Type B pancreatic cell (in vitro differentiated cells): ENCODE measurements around the gene CTDP1. TPM values are rescaled to one million over a fixed set of nuclear protein-coding genes. Genes with fewer than 3 reads are reported as not detected.

Source experiments
- DNase-seq: peaks from one replicate; pipeline ENCODE4 v3.0.0; 2021; ENCODE audit warnings: mixed read lengths; ENCODE audit not compliant: unreplicated experiment; ENCODE audit errors: extremely low spot score
- H3K27ac Mint-ChIP-seq: 2 replicates; pipeline ENCODE4 v1.8.0; 2021; ENCODE audit warnings: mild to moderate bottlenecking, mixed read lengths
- H3K27me3 Mint-ChIP-seq: 2 replicates; pipeline ENCODE4 v1.8.0; 2021; ENCODE audit warnings: mixed read lengths
- H3K36me3 Mint-ChIP-seq: 2 replicates; pipeline ENCODE4 v1.8.0; 2021; ENCODE audit warnings: mixed read lengths
- H3K4me1 Mint-ChIP-seq: one replicate; pipeline ENCODE4 v1.8.0; 2021; ENCODE audit warnings: mixed read lengths; ENCODE audit not compliant: unreplicated experiment
- H3K4me3 Mint-ChIP-seq: 2 replicates; pipeline ENCODE4 v1.8.0; 2021; ENCODE audit warnings: mild to moderate bottlenecking, mixed read lengths
- H3K9me3 Mint-ChIP-seq: 2 replicates; pipeline ENCODE4 v1.8.0; 2021; ENCODE audit warnings: mixed read lengths
- total RNA-seq: library from RNA; stranded (reverse); gene quantifications from 2 replicates; pipeline ENCODE4 v1.2.1, GENCODE V29; 2021; ENCODE audit warnings: low replicate concordance
- TF ChIP-seq, protein P1 (sequence below): fragments of 200-600 bp; sonication (generic); conservative IDR thresholded peaks from 2 replicates; pipeline ENCODE4 v1.5.0; 2021; ENCODE audit warnings: antibody characterized with exemption, mild to moderate bottlenecking

The CTDP1 gene
- total RNA-seq, 1 donor from 2014 or later, result 21.1 TPM

DNA sequence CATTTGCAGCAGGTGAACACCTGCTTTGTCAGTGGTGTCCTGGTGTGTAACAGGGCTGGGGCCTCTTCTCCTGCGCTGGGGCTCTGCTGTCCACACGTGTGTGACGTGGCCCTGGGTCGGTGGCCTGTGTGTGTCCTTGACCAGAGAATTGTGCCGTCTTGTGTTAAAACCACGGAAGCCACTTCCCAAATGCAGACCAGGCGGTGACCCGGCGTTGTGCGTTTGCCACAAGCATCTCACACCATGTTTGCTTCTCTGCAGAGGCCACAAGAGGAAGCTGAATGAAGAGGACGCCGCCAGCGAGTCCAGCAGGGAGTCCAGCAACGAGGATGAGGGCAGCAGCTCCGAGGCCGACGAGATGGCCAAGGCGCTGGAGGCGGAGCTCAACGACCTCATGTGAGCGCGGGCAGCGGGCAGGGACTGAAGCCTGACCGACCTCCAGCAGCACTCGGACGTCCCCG lies 73.8 kb downstream of the CTDP1 start:
- Mint-ChIP-seq H3K36me3 (peaks cover 10% of the 10 kb centered on the region), H3K4me3 (no peak overlapping the region), H3K27ac (no peak overlapping the region), H3K4me1 (peaks cover 7% of the 10 kb centered on the region), H3K27me3 (no peaks in the 10 kb centered on the region), H3K9me3 (no peaks in the 10 kb centered on the region)
- TF ChIP-seq, protein P1, sequence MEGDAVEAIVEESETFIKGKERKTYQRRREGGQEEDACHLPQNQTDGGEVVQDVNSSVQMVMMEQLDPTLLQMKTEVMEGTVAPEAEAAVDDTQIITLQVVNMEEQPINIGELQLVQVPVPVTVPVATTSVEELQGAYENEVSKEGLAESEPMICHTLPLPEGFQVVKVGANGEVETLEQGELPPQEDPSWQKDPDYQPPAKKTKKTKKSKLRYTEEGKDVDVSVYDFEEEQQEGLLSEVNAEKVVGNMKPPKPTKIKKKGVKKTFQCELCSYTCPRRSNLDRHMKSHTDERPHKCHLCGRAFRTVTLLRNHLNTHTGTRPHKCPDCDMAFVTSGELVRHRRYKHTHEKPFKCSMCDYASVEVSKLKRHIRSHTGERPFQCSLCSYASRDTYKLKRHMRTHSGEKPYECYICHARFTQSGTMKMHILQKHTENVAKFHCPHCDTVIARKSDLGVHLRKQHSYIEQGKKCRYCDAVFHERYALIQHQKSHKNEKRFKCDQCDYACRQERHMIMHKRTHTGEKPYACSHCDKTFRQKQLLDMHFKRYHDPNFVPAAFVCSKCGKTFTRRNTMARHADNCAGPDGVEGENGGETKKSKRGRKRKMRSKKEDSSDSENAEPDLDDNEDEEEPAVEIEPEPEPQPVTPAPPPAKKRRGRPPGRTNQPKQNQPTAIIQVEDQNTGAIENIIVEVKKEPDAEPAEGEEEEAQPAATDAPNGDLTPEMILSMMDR, result no peak
- DNase-seq, result no peak

DNA sequence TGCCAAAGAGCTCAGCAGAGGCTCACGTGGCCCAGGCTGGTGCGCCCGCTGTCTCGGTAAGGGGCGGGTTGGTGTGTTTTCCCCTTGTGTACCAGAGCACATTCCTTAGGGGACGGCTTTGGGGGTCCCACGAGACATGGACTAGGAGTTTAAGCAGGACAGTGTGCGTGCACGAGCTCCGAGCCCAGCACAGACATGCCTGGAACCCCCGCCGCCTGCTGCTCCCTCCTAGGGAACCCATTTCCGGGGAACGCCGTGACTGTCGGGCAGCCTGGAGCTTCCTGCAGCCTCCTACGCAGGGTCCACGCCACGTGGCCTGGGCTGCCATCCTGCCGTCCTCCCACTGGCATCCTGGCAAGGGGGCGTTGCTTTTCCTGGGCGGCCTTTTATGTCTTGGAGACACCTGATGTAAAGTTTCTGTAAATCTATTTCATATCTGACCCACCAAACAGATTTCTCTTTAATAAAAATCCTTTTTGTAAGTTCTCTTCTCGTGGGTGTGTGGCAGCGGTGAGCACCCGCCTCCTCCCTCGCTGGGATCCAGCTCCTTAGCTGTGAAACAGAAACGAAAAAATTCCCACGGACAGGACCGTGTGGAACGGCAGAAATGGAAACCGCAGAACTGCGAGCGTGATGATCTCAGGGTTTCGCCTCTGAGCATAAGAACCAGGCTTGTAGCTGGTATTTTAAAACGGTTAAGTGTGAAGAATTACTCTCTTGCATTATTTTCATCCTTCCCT lies 74.6 kb downstream of the CTDP1 start:
- Mint-ChIP-seq H3K36me3 (peaks cover 10% of the 10 kb centered on the region), H3K9me3 (peaks cover 4% of the 10 kb centered on the region), H3K27me3 (no peaks in the 10 kb centered on the region), H3K4me3 (no peak overlapping the region), H3K4me1 (peaks cover 7% of the 10 kb centered on the region), H3K27ac (no peak overlapping the region)
- TF ChIP-seq, protein P1, result no peak
- no peak for DNase-seq

DNA sequence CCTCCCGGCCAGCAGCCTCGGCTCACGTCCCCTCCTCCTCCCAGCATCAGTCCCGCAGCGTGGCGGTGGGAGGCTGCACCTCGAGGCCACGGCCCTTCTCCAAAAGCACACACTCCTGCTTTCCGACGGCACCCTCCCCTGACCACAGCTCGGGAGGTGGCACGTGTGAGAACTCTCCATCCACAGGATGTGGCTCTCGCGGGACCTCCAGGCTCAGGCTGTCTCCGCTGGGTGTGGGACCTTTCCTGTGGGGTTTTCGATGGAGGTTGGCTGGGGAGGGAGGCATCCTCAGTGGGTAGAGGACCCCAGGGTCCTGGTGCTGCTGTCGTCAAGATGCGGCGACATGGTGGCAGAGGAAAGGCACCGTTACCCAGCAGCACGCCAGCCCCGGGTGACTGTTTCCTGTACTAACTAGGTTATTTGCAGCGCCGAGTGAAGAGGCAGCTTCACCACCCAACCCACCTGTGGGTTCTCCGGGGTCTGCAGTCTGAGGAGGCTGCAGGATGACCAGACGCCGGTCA lies 75.3 kb downstream of the CTDP1 start:
- H3K4me3 Mint-ChIP-seq, result no peak overlapping the region
- H3K9me3 Mint-ChIP-seq, result peaks cover 7% of the 10 kb centered on the region
- H3K27me3 Mint-ChIP-seq, result no peaks in the 10 kb centered on the region
- TF ChIP-seq, protein P1, result no peak
- no peak overlapping the region for H3K27ac Mint-ChIP-seq
- H3K36me3 Mint-ChIP-seq, result peaks cover 5% of the 10 kb centered on the region
- DNase-seq, result no peak
- peaks cover 2% of the 10 kb centered on the region for H3K4me1 Mint-ChIP-seq

DNA sequence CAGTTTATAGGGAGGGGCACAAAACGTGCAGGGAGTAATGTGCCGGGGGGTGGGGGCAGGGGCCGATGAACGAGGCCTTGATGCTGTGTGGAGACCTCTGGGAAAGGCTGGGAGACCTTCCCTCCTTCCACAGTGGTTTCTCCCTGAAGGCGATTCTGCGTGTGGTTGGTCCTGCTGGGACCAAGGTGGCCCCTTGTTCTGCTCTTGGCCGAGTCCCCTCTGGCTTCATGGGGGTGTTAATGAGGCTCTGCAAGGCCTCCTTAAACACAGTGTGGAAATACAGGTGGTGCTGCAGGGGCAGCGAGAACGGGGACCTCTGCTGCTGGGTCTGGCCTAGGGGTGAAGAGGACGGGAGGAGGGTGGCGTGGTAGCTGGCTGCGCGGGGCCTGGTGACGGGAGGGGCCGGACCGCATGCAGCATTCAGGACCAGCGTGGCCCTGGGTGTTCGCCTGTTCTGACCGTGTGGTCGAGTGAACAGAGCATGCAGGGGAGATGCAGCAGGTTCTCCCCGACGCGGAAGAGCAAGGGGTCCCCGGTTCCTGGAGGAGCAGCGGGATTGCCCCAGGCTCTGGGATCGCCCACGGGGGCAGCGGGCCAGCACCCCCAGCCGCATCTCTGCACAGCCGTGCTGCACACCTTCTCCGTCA lies 76.0 kb downstream of the CTDP1 start:
- H3K36me3 Mint-ChIP-seq, result peaks cover 4% of the 10 kb centered on the region
- H3K4me1 Mint-ChIP-seq, result no peaks in the 10 kb centered on the region
- no peak for DNase-seq
- no peak overlapping the region for H3K27ac Mint-ChIP-seq
- no peaks in the 10 kb centered on the region for H3K27me3 Mint-ChIP-seq
- H3K4me3 Mint-ChIP-seq, result no peak overlapping the region
- peaks cover 7% of the 10 kb centered on the region for H3K9me3 Mint-ChIP-seq
- TF ChIP-seq, protein P1, result no peak

DNA sequence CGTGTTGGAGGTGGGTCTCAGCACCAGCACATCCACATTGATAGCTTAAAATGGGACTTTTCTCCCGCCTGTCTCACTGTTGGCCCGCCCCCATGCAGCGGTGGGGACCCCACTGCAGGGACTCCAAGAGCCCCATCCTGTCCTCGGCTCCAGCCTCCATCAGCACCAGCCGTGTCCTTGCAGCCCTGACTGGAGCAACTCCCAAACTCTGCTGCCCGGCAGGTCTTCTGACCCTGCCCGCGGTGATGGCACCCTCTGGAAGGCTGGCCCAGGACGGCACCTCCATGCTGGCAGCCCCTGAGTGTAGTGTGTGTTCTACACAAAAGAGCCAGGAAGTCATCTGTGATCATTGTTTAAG lies 76.5 kb downstream of the CTDP1 start:
- Mint-ChIP-seq H3K27me3 (no peaks in the 10 kb centered on the region), H3K9me3 (peaks cover 7% of the 10 kb centered on the region), H3K36me3 (peaks cover 4% of the 10 kb centered on the region), H3K4me1 (no peaks in the 10 kb centered on the region), H3K4me3 (no peak overlapping the region), H3K27ac (no peak overlapping the region)
- DNase-seq, result no peak
- TF ChIP-seq, protein P1, result no peak
